D721Med (cell line): ENCODE results near the gene TMEM107.

ENCODE experiments used
- DNase-seq: peaks from one replicate; pipeline ENCODE4 v3.0.0; 2011; ENCODE audit warnings: low spot score; ENCODE audit not compliant: insufficient read length
- FAIRE-seq: peaks from 2 replicates; lab custom pipeline; 2011; peaks lifted over from hg19 to GRCh38; lab: Jason Lieb, UNC
- TF ChIP-seq, protein P1 (sequence below): IDR thresholded peaks from 2 replicates; pipeline ENCODE4 v1.5.1; 2012; ENCODE audit warnings: mild to moderate bottlenecking, control low read depth; ENCODE audit not compliant: insufficient read depth; ENCODE audit errors: missing control alignments

The TMEM107 gene

DNA sequence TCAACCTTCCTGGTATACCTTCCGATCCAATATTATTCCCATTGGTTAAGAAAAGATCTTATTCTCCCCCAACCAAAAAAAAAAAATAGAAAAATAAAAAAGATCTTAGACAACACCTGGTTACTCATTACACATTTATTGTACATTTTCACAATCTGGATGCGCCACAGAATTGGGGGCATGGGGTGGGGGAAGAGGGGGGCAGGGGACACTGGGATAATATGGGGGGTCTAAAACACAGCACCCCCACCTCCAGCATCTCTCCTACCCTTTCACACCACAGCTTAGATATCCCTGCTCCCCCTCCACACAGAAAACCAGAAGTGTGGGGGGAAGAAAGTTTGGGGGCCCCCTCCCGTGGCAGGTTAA, 17.2 kb downstream of the TMEM107 start:
- no peak for DNase-seq

DNA sequence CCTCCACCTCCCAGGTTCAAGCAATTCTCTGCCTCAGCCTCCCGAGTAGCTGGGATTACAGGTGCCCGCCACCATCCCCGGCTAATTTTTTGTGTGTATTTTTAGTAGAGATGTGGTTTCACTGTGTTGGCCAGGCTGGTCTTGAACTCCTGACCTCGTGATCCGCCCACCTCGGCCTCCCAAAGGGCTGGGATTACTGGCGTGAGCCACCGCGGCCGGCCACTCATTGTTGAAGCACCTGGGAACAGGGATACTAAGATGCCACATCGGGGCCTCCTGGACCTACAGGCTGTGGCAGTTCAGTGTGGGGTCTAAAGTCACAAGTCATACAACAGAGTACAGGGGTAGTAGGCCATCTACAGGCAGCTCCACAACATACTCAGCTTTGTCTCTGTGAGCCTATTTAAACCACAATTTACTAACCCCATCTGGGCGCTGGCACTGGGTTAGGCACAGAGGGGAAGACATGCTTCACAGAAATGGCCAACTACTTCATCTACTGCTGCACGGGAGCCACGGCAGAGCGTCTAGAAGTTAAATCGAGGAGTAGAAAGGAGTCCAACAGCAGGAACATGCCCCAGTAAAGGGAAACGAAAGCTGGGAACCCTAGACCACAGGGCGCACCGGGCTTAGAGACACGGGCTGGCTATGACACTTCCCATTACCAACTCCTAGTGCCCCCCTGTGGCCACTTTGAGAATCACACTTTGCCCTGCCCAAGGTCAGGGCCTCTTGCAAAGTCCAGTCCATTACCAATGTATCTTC, 17.7 kb downstream of the TMEM107 start:
- FAIRE-seq (no peak), DNase-seq (peak; percentile 64)
- TF ChIP-seq, protein P1, sequence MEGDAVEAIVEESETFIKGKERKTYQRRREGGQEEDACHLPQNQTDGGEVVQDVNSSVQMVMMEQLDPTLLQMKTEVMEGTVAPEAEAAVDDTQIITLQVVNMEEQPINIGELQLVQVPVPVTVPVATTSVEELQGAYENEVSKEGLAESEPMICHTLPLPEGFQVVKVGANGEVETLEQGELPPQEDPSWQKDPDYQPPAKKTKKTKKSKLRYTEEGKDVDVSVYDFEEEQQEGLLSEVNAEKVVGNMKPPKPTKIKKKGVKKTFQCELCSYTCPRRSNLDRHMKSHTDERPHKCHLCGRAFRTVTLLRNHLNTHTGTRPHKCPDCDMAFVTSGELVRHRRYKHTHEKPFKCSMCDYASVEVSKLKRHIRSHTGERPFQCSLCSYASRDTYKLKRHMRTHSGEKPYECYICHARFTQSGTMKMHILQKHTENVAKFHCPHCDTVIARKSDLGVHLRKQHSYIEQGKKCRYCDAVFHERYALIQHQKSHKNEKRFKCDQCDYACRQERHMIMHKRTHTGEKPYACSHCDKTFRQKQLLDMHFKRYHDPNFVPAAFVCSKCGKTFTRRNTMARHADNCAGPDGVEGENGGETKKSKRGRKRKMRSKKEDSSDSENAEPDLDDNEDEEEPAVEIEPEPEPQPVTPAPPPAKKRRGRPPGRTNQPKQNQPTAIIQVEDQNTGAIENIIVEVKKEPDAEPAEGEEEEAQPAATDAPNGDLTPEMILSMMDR, result peak; percentile 50

More for the DNA sequence above, 17.2 kb downstream of the TMEM107 start:
- TF ChIP-seq, protein P1, result no peak
- FAIRE-seq, result no peak

GRCh38 chr17:8156246-8156992, 19.8 kb downstream of the TMEM107 start:
- FAIRE-seq (no peak), DNase-seq (peak; percentile 95)
- TF ChIP-seq, protein P1, result no peak

GRCh38 chr17:8155996-8156245, 20.3 kb downstream of the TMEM107 start:
- TF ChIP-seq, protein P1, result no peak
- FAIRE-seq (no peak), DNase-seq (no peak)

- no peak for DNase-seq
- TF ChIP-seq, protein P1, result no peak
- no peak for FAIRE-seq
These were observed 20.8 kb downstream of the TMEM107 start for GRCh38 chr17:8155231-8155995.

- DNase-seq (no peak), FAIRE-seq (no peak)
- TF ChIP-seq, protein P1, result no peak
These were observed 21.5 kb downstream of the TMEM107 start for GRCh38 chr17:8154608-8155155.
